Right lobe of liver (tissue), 6 donors: ENCODE data around the gene HBB. TPM values are rescaled to one million over a fixed set of nuclear protein-coding genes. Genes with fewer than 3 reads are reported as not detected.

Experiments
- ATAC-seq, 4 donors: fragments of 200-7000 bp; cut with Tn5 transposase; one replicate each; pipeline ENCODE4 v1.9.1; 2020; ENCODE audit warnings: mild to moderate bottlenecking in 4 of 4, moderate library complexity in 4 of 4
- DNase-seq, 3 donors: peaks; one replicate each; pipeline ENCODE4 v3.0.0-alpha.2; 2020
- H3K27ac ChIP-seq, 3 donors: fragments of 200-600 bp; one replicate each; pipeline ENCODE4 v1.8.0; 2022
- H3K27me3 ChIP-seq, 2 donors: fragments of 200-600 bp; one replicate each; pipeline ENCODE4 v1.8.0; 2022
- H3K36me3 ChIP-seq, 4 donors: fragments of 200-600 bp; sonication (generic) in 1 of 4; one replicate each; pipeline versions ENCODE4 v1.5.1 to v1.8.0; 2017 to 2022; ENCODE audit warnings: control low read depth in 1 of 4
- H3K4me1 ChIP-seq, 4 donors: fragments of 200-600 bp; sonication (generic) in 1 of 4; one replicate each; pipeline versions ENCODE4 v1.5.1 to v1.8.0; 2017 to 2022; ENCODE audit warnings: control low read depth in 1 of 4
- H3K4me3 ChIP-seq, 3 donors: fragments of 200-600 bp; one replicate each; pipeline ENCODE4 v1.8.0; 2022
- H3K9me3 ChIP-seq, 4 donors: fragments of 200-600 bp; sonication (generic) in 1 of 4; one replicate each; pipeline versions ENCODE4 v1.5.1 to v1.8.0; 2017 to 2022; ENCODE audit warnings: control low read depth in 1 of 4
- CTCF ChIP-seq, 4 donors: fragments of 200-600 bp in 3 of 4; fragments of 450-650 bp in 1 of 4; IDR thresholded peaks; one replicate each; pipeline versions ENCODE4 v1.5.1 to v1.8.0; 2016 to 2022; ENCODE audit warnings: antibody characterized with exemption in 4 of 4, mild to moderate bottlenecking in 2 of 4
- POLR2A ChIP-seq: fragments of 450-650 bp; IDR thresholded peaks from one replicate; pipeline ENCODE4 v1.6.1; 2017; ENCODE audit warnings: antibody characterized with exemption, mild to moderate bottlenecking
- WGBS: methylation state at CpG from one replicate; pipeline ENCODE4 v1.1.6; 2018; ENCODE audit warnings: low coverage, low lambda C conversion rate; ENCODE audit not compliant: insufficient coverage; ENCODE audit errors: missing lambda C conversion rate; 5-methylcytosine and 5-hydroxymethylcytosine counted together
- intact Hi-C, 2 donors: fragments of 100-400 bp; cut with DNase I; formaldehyde crosslinking; loops; one replicate each; pipeline versions ENCODE4 v1.11.2 to v1.14.1; 2022
- total RNA-seq, 6 experiments: library from RNA; depleted of rRNA in 2 of 6; stranded (reverse); fragments of >200 nt in 2 of 6; fragmentation: NEBNext Ultra II Directional in 3 of 6; extraction: Animal tissue kit (Norgen Biotek cat#: 25700) in 3 of 6; gene quantifications; one replicate each; pipeline versions ENCODE4 v1.1.0 to v1.2.4, GENCODE V29; 2016 to 2023
- donor health status: DM: no; HTN: yes; CAD: no.
- donor health status: DM: no; HTN: no; CAD: no.
- donor health status: DM: no; HTN: no; CAD: no.
- donor health status: DM: no; HTN: yes; CAD: no.
- donor health status: DM: no; HTN: yes; CAD: no.

HBB gene
- total RNA-seq, 6 experiments from 2014 or later, result 25.1 to 1,416 (median 146) TPM

- no peaks in the 10 kb centered on the region for H3K36me3 ChIP-seq
- no peak overlapping the region for H3K27ac ChIP-seq
- no peak overlapping the region for H3K4me3 ChIP-seq
- DNase-seq, result no peak
- no peaks in the 10 kb centered on the region for H3K27me3 ChIP-seq
- no peaks in the 10 kb centered on the region for H3K4me1 ChIP-seq
- 31% methylated on average over 6 of the region's 7 CpGs for WGBS
- H3K9me3 ChIP-seq, result no peaks in the 10 kb centered on the region
- intact Hi-C loops, result no loop called here
- no peak for TF ChIP-seq POLR2A
- no peak for TF ChIP-seq CTCF (IDR thresholded peaks at IDR 0.05)
- ATAC-seq, result no peak
Measured at GRCh38 chr11:5242933-5243815, 16.3 kb upstream of the HBB start.

- ATAC-seq, result no peak
- no peak overlapping the region for H3K4me3 ChIP-seq
- intact Hi-C loops, result no loop called here
- no peaks in the 10 kb centered on the region for H3K36me3 ChIP-seq
- H3K9me3 ChIP-seq, result no peaks in the 10 kb centered on the region
- TF ChIP-seq CTCF (IDR thresholded peaks at IDR 0.05), result no peak
- TF ChIP-seq POLR2A, result no peak
- H3K27ac ChIP-seq, result no peak overlapping the region
- no peaks in the 10 kb centered on the region for H3K4me1 ChIP-seq
- no peaks in the 10 kb centered on the region for H3K27me3 ChIP-seq
- WGBS, result 17% methylated on average over 2 of the region's 2 CpGs
- DNase-seq, result no peak
Measured at GRCh38 chr11:5242208-5242607, 15.3 kb upstream of the HBB start.

GRCh38 chr11:5241458-5241857 lies 14.6 kb upstream of the HBB start:
- DNase-seq (no peak), ATAC-seq (no peak)
- 26% methylated on average over 3 of the region's 3 CpGs for WGBS
- Histone ChIP-seq H3K4me3 (no peak overlapping the region), H3K36me3 (no peaks in the 10 kb centered on the region), H3K27ac (no peak overlapping the region), H3K9me3 (no peaks in the 10 kb centered on the region), H3K27me3 (no peaks in the 10 kb centered on the region), H3K4me1 (no peaks in the 10 kb centered on the region)
- no peak for TF ChIP-seq CTCF (IDR thresholded peaks at IDR 0.05)
- intact Hi-C loops, result no loop called here

GRCh38 chr11:5240458-5240857 lies 13.6 kb upstream of the HBB start:
- intact Hi-C loops, result no loop called here

More at GRCh38 chr11:5240458-5240857, 13.6 kb upstream of the HBB start:
- DNase-seq (no peak), ATAC-seq (no peak)
- H3K9me3 ChIP-seq, result no peaks in the 10 kb centered on the region
- no peak overlapping the region for H3K4me3 ChIP-seq
- TF ChIP-seq CTCF (IDR thresholded peaks at IDR 0.05), result no peak
- TF ChIP-seq POLR2A, result no peak
- H3K27me3 ChIP-seq, result no peaks in the 10 kb centered on the region
- no peak overlapping the region for H3K27ac ChIP-seq
- H3K36me3 ChIP-seq, result no peaks in the 10 kb centered on the region
- WGBS, result 24% methylated on average over 2 of the region's 2 CpGs
- H3K4me1 ChIP-seq, result no peaks in the 10 kb centered on the region
